GM18498 (cell line): ENCODE results near the gene GPC6.

ENCODE experiments used
- ATAC-seq: cut with Tn5 transposase; IDR thresholded peaks from one replicate; pipeline ENCODE4 v1.9.1; 2021; ENCODE audit warnings: mild to moderate bottlenecking, moderate library complexity; ENCODE audit not compliant: unreplicated experiment

GPC6 gene

GRCh38 chr13:94415500-94416237, 1189.1 kb downstream of the GPC6 start:
- ATAC-seq: no peak

GRCh38 chr13:94416454-94417080, 1190.0 kb downstream of the GPC6 start:
- ATAC-seq: no peak

GRCh38 chr13:94417294-94417693, 1190.7 kb downstream of the GPC6 start:
- no peak for ATAC-seq

GRCh38 chr13:94419304-94419924, 1192.8 kb downstream of the GPC6 start:
- peak; percentile 67 for ATAC-seq

- ATAC-seq: no peak
Measured at GRCh38 chr13:94419925-94420305, 1193.3 kb downstream of the GPC6 start.

- ATAC-seq: no peak
Measured at GRCh38 chr13:94427313-94427953, 1200.8 kb downstream of the GPC6 start.

- no peak for ATAC-seq
Measured at GRCh38 chr13:94431574-94431973, 1205.0 kb downstream of the GPC6 start.

GRCh38 chr13:94431987-94432386, 1205.4 kb downstream of the GPC6 start:
- no peak for ATAC-seq

- peak; percentile 43 for ATAC-seq
Measured at GRCh38 chr13:94433055-94433961, 1206.7 kb downstream of the GPC6 start.

- ATAC-seq: peak; percentile 67
Measured at GRCh38 chr13:94435604-94436226, 1209.1 kb downstream of the GPC6 start.

GRCh38 chr13:94444826-94445225, 1218.2 kb downstream of the GPC6 start:
- ATAC-seq: no peak

- no peak for ATAC-seq
Measured at GRCh38 chr13:94454334-94454733, 1227.7 kb downstream of the GPC6 start.

GRCh38 chr13:94454906-94455305, 1228.3 kb downstream of the GPC6 start:
- ATAC-seq: no peak

GRCh38 chr13:94455414-94455813, 1228.8 kb downstream of the GPC6 start:
- no peak for ATAC-seq
